GM19324 (cell line): ENCODE data around the gene CENPL.
"Not testable (repeated sequence)": the region's sequence is repeated elsewhere in the genome, so short reads cannot be mapped to it uniquely, and the experiment has no call there.

Experiments
- ATAC-seq: cut with Tn5 transposase; IDR thresholded peaks from one replicate; pipeline ENCODE4 v1.9.1; 2021; ENCODE audit warnings: mild to moderate bottlenecking, moderate library complexity; ENCODE audit not compliant: unreplicated experiment, low FRiP score

The CENPL gene

DNA sequence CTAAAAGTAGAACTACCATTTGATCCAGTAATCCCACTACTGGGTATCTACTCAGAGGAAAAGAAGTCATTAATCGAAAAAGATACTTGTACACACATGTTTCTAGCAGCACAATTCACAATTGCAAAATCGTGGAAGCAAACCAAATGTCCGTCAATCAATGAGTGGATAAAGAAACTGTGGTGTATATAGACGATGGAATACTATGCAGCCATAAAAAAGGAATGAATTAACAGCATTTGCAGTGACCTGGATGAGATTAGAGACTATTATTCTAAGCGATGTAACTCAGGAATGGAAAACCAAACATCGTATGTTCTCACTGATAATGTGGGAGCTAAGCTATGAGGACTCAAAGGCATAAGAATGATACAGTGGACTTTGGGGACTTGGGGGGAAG, 60.4 kb downstream of the CENPL start:
- not testable (repeated sequence) for ATAC-seq

- no peak for ATAC-seq
Measured at GRCh38 chr1:173758980-173759379, 65.7 kb downstream of the CENPL start.

- no peak for ATAC-seq
Measured at GRCh38 chr1:173758110-173758509, 66.6 kb downstream of the CENPL start.

- no peak for ATAC-seq
Measured at GRCh38 chr1:173757666-173758065, 67.0 kb downstream of the CENPL start.

DNA sequence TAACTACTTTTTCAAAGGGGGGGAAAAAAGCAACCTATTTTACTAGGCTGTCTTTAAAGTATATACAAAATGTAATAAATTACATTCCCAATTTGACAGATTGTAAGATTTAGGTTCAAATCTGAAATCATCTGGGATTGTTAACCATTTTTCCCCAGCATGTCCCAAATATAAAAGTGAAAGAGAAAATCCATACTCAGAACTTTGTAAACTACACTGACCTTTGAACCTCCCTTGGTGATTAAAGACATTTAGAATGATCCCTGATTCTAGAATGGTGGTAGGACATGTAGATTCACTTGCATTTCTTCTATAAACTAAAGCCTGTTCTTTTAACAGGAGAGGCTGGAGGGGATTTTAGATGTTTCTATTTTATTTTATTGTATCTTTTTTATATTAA, 70.9 kb downstream of the CENPL start:
- no peak for ATAC-seq
